CD4-positive, CD25-positive, alpha-beta regulatory T cell (primary cell): ENCODE results near the gene C9orf152. TPM values are rescaled to one million over a fixed set of nuclear protein-coding genes. Genes with fewer than 3 reads are reported as not detected.
"Not testable (repeated sequence)": the region's sequence is repeated elsewhere in the genome, so short reads cannot be mapped to it uniquely, and the experiment has no call there.

Source experiments
- ATAC-seq, 2 donors: fragments of 150-1000 bp; cut with Tn5 transposase; one replicate each; pipeline ENCODE4 v1.10.0; 2021; ENCODE audit warnings: low read depth in 2 of 2, moderate number of reproducible peaks in 2 of 2, moderate library complexity in 1 of 2
- DNase-seq, 3 donors: peaks; one replicate each; pipeline versions ENCODE4 v3.0.0 to v3.0.0-alpha.2; 2012 to 2022; ENCODE audit warnings: mixed read lengths in 1 of 3
- H3K27ac ChIP-seq: one replicate; pipeline ENCODE4 v1.7.0; 2013; ENCODE audit warnings: mild to moderate bottlenecking, low read length; ENCODE audit not compliant: insufficient read depth, poor library complexity, severe bottlenecking
- H3K27me3 ChIP-seq: one replicate; pipeline ENCODE4 v1.7.0; 2013; ENCODE audit warnings: low read length; ENCODE audit not compliant: control insufficient read depth, insufficient read depth
- H3K36me3 ChIP-seq: one replicate; pipeline ENCODE4 v1.7.0; 2013; ENCODE audit warnings: mild to moderate bottlenecking, low read length, moderate library complexity; ENCODE audit not compliant: control insufficient read depth, insufficient read depth
- H3K4me1 ChIP-seq: 2 replicates; pipeline ENCODE4 v1.7.0; 2013; ENCODE audit warnings: mild to moderate bottlenecking, low read length; ENCODE audit not compliant: insufficient read depth, control insufficient read depth, poor library complexity, severe bottlenecking
- H3K4me3 ChIP-seq: one replicate; pipeline ENCODE4 v1.7.0; 2013; ENCODE audit warnings: low read depth, mild to moderate bottlenecking, low read length, moderate library complexity
- H3K9me3 ChIP-seq, 2 experiments: 1 replicate in 1 of 2; 2 replicates in 1 of 2; pipeline ENCODE4 v1.7.0; 2013; ENCODE audit warnings: low read length in 2 of 2, mild to moderate bottlenecking in 1 of 2, moderate library complexity in 1 of 2; ENCODE audit not compliant: control insufficient read depth in 2 of 2
- H3K27ac Mint-ChIP-seq, 3 donors: one replicate each; pipeline ENCODE4 v1.8.0; 2020 to 2022; ENCODE audit warnings: mild to moderate bottlenecking in 3 of 3, mixed read lengths in 3 of 3, moderate library complexity in 2 of 3
- H3K27me3 Mint-ChIP-seq: one replicate; pipeline ENCODE4 v1.8.0; 2022; ENCODE audit warnings: mild to moderate bottlenecking, mixed read lengths
- H3K36me3 Mint-ChIP-seq: one replicate; pipeline ENCODE4 v1.8.0; 2020; ENCODE audit warnings: mixed read lengths
- H3K4me1 Mint-ChIP-seq, 4 donors: one replicate each; pipeline ENCODE4 v1.8.0; 2020 to 2022; ENCODE audit warnings: mixed read lengths in 4 of 4, mild to moderate bottlenecking in 1 of 4
- H3K4me3 Mint-ChIP-seq, 4 donors: one replicate each; pipeline ENCODE4 v1.8.0; 2020 to 2022; ENCODE audit warnings: mild to moderate bottlenecking in 4 of 4, mixed read lengths in 4 of 4, moderate library complexity in 3 of 4
- H3K9me3 Mint-ChIP-seq, 7 donors: one replicate each; pipeline ENCODE4 v1.8.0; 2020 to 2022; ENCODE audit warnings: mixed read lengths in 7 of 7, mild to moderate bottlenecking in 3 of 7, moderate library complexity in 2 of 7
- polyA plus RNA-seq, 4 donors: library from polyadenylated mRNA; unstranded; fragments of 300-500 nt; fragmentation: Illumina TruSeq; gene quantifications; one replicate each; pipeline ENCODE4 v1.2.3, GENCODE V29; 2021
- total RNA-seq: library from RNA; stranded (reverse); gene quantifications from one replicate; pipeline ENCODE4 v1.2.3, GENCODE V29; 2022

The C9orf152 gene
- total and polyA plus RNA-seq, 5 donors from 2014 or later = not detected

GRCh38 chr9:110252509-110253139 is 44.7 kb upstream of the C9orf152 start:
- peak overlapping the region in 2 of 4 donors; percentile 70 to 99 for H3K4me3 Mint-ChIP-seq
- H3K4me1 Mint-ChIP-seq = peaks cover 11 to 65% (median 42%) of the 10 kb centered on the region in 4 donors

GRCh38 chr9:110251770-110252169 is 43.8 kb upstream of the C9orf152 start:
- H3K9me3 Mint-ChIP-seq, H3K36me3 Mint-ChIP-seq, ATAC-seq, DNase-seq, H3K4me3 ChIP-seq, H3K27me3 Mint-ChIP-seq, H3K9me3 ChIP-seq, H3K27me3 ChIP-seq, H3K27ac ChIP-seq: not testable (repeated sequence)
- Histone ChIP-seq H3K36me3 (peaks cover 27% of the 10 kb centered on the region), H3K4me1 (peaks cover 37% of the 10 kb centered on the region)
- Mint-ChIP-seq H3K4me3 (peak overlapping the region in 1 of 4 donors; percentile 27), H3K4me1 (peaks cover 11 to 57% (median 34%) of the 10 kb centered on the region in 4 donors), H3K27ac (peak overlapping the region in 1 of 3 donors; percentile 76)

More at GRCh38 chr9:110252509-110253139, 44.7 kb upstream of the C9orf152 start:
- Mint-ChIP-seq H3K9me3 (peaks cover 0 to 1% (median 0%) of the 10 kb centered on the region in 7 donors), H3K36me3 (peaks cover 4% of the 10 kb centered on the region), H3K27me3 (no peaks in the 10 kb centered on the region), H3K27ac (peak overlapping the region in 2 of 3 donors; percentile 34 to 87)
- Histone ChIP-seq H3K4me1 (peaks cover 44% of the 10 kb centered on the region), H3K4me3 (peak overlapping the region; percentile 52), H3K36me3 (peaks cover 20% of the 10 kb centered on the region), H3K9me3 (no peaks in the 10 kb centered on the region), H3K27me3 (no peaks in the 10 kb centered on the region), H3K27ac (peak overlapping the region; percentile 43)
- DNase-seq (no peak), ATAC-seq (no peak)

- H3K4me1 ChIP-seq = peaks cover 35% of the 10 kb centered on the region
- Mint-ChIP-seq H3K27me3 (no peaks in the 10 kb centered on the region), H3K9me3 (no peaks in the 10 kb centered on the region), H3K27ac (peak overlapping the region in 1 of 3 donors; percentile 63), H3K36me3 (peaks cover 13% of the 10 kb centered on the region), H3K4me1 (peaks cover 11 to 57% (median 34%) of the 10 kb centered on the region in 4 donors), H3K4me3 (no peak overlapping the region)
- H3K27ac ChIP-seq = no peak overlapping the region
- no peak overlapping the region for H3K4me3 ChIP-seq
- no peaks in the 10 kb centered on the region for H3K27me3 ChIP-seq
- no peak for ATAC-seq
- no peak for DNase-seq
- peaks cover 32% of the 10 kb centered on the region for H3K36me3 ChIP-seq
- H3K9me3 ChIP-seq = no peaks in the 10 kb centered on the region
These were observed 43.3 kb upstream of the C9orf152 start for GRCh38 chr9:110251212-110251611.

- H3K27me3 ChIP-seq = no peaks in the 10 kb centered on the region
- H3K4me3 Mint-ChIP-seq = peak overlapping the region in 1 of 4 donors; percentile 0
- peaks cover 41% of the 10 kb centered on the region for H3K36me3 ChIP-seq
- H3K4me1 Mint-ChIP-seq = peaks cover 11 to 51% (median 27%) of the 10 kb centered on the region in 4 donors
- peaks cover 16% of the 10 kb centered on the region for H3K36me3 Mint-ChIP-seq
- H3K27ac ChIP-seq = no peak overlapping the region
- H3K9me3 Mint-ChIP-seq = no peaks in the 10 kb centered on the region
- peak overlapping the region in 2 of 3 donors; percentile 15 to 53 for H3K27ac Mint-ChIP-seq
- ATAC-seq = no peak
- no peak for DNase-seq
- H3K9me3 ChIP-seq = no peaks in the 10 kb centered on the region
- H3K27me3 Mint-ChIP-seq = no peaks in the 10 kb centered on the region
- no peak overlapping the region for H3K4me3 ChIP-seq
- H3K4me1 ChIP-seq = peaks cover 24% of the 10 kb centered on the region
These were observed 41.6 kb upstream of the C9orf152 start for GRCh38 chr9:110249603-110250002.

GRCh38 chr9:110248361-110248760 is 40.4 kb upstream of the C9orf152 start:
- DNase-seq = no peak
- Mint-ChIP-seq H3K27ac (no peak overlapping the region), H3K4me1 (peaks cover 9 to 41% (median 19%) of the 10 kb centered on the region in 4 donors)

GRCh38 chr9:110246214-110246613 is 38.3 kb upstream of the C9orf152 start:
- DNase-seq = no peak
- no peaks in the 10 kb centered on the region for H3K4me1 ChIP-seq
- H3K27me3 ChIP-seq = no peaks in the 10 kb centered on the region
- no peaks in the 10 kb centered on the region for H3K9me3 ChIP-seq
- H3K36me3 Mint-ChIP-seq = peaks cover 26% of the 10 kb centered on the region
- H3K27me3 Mint-ChIP-seq = no peaks in the 10 kb centered on the region
- no peak overlapping the region for H3K27ac ChIP-seq
- no peaks in the 10 kb centered on the region for H3K9me3 Mint-ChIP-seq
- peaks cover 3 to 19% (median 5%) of the 10 kb centered on the region in 4 donors for H3K4me1 Mint-ChIP-seq
- H3K27ac Mint-ChIP-seq = no peak overlapping the region
- peaks cover 59% of the 10 kb centered on the region for H3K36me3 ChIP-seq
- no peak overlapping the region for H3K4me3 Mint-ChIP-seq
- ATAC-seq = no peak
- no peak overlapping the region for H3K4me3 ChIP-seq

More at GRCh38 chr9:110248361-110248760, 40.4 kb upstream of the C9orf152 start:
- Histone ChIP-seq H3K4me3 (no peak overlapping the region), H3K27me3 (no peaks in the 10 kb centered on the region), H3K27ac (no peak overlapping the region), H3K9me3 (no peaks in the 10 kb centered on the region), H3K36me3 (peaks cover 52% of the 10 kb centered on the region), H3K4me1 (peaks cover 13% of the 10 kb centered on the region)
- Mint-ChIP-seq H3K27me3 (no peaks in the 10 kb centered on the region), H3K9me3 (no peaks in the 10 kb centered on the region), H3K4me3 (no peak overlapping the region), H3K36me3 (peaks cover 20% of the 10 kb centered on the region)
- no peak for ATAC-seq

GRCh38 chr9:110244616-110245015 is 36.7 kb upstream of the C9orf152 start:
- Histone ChIP-seq H3K4me1 (no peaks in the 10 kb centered on the region), H3K27me3 (no peaks in the 10 kb centered on the region), H3K9me3 (no peaks in the 10 kb centered on the region), H3K27ac (no peak overlapping the region), H3K36me3 (peaks cover 52% of the 10 kb centered on the region), H3K4me3 (no peak overlapping the region)
- no peak for ATAC-seq
- H3K27ac Mint-ChIP-seq = no peak overlapping the region
- no peaks in the 10 kb centered on the region for H3K27me3 Mint-ChIP-seq
- peaks cover 0 to 6% (median 4%) of the 10 kb centered on the region in 4 donors for H3K4me1 Mint-ChIP-seq
- no peak overlapping the region for H3K4me3 Mint-ChIP-seq
- H3K9me3 Mint-ChIP-seq = no peaks in the 10 kb centered on the region
- H3K36me3 Mint-ChIP-seq = peaks cover 26% of the 10 kb centered on the region
- DNase-seq = no peak

- Mint-ChIP-seq H3K27ac (no peak overlapping the region), H3K36me3 (peaks cover 20% of the 10 kb centered on the region), H3K27me3 (no peaks in the 10 kb centered on the region), H3K4me3 (no peak overlapping the region), H3K9me3 (no peaks in the 10 kb centered on the region), H3K4me1 (no peaks in the 10 kb centered on the region)
- Histone ChIP-seq H3K36me3 (peaks cover 34% of the 10 kb centered on the region), H3K27ac (no peak overlapping the region), H3K9me3 (no peaks in the 10 kb centered on the region), H3K27me3 (no peaks in the 10 kb centered on the region), H3K4me3 (no peak overlapping the region), H3K4me1 (no peaks in the 10 kb centered on the region)
- ATAC-seq (no peak), DNase-seq (no peak)
These were observed 33.9 kb upstream of the C9orf152 start for GRCh38 chr9:110241858-110242321.
